Measurements from ENCODE around the gene LAMB1.

Gene LAMB1

DNA sequence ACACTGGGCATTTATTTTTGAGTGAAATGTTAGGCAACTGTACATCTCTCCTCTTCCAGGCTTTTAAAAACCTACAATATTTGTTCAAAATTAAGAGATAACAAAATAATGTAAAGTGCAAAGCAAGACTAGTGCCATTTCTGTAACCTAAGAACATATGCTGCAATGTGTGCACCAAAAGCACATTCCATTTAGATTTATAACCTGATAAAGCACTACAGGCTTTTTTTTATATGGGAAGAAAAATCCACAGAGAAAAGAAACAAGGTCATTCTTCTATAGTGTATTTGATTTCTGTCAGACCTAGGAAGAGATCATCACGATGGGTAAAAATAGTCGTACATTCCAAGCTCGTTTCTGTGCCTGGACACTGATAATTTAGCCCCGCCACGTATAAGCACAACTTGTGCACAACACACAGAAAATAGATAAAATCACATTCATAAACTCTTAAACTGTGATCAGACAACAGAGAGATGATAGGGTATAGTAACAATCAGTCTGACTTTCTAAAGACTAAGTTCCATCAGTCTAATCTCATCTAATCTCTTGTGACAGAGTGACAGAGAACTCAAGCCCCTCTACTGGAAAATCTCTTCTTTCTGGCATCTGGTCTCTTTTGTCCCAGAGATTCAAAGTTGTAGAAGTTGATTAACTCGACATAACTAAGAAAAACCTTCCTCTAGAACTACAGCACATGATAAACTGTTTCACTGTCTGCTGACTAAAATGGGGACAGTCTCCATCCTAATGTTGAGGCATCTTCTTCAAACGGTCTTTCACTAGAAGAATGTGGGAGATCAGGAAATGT lies 6.7 kb downstream of the LAMB1 start:
- no peak for DNase-seq

GRCh38 chr7:107995184-107996071 lies 7.5 kb downstream of the LAMB1 start:
- peak; percentile 34 for DNase-seq

DNA sequence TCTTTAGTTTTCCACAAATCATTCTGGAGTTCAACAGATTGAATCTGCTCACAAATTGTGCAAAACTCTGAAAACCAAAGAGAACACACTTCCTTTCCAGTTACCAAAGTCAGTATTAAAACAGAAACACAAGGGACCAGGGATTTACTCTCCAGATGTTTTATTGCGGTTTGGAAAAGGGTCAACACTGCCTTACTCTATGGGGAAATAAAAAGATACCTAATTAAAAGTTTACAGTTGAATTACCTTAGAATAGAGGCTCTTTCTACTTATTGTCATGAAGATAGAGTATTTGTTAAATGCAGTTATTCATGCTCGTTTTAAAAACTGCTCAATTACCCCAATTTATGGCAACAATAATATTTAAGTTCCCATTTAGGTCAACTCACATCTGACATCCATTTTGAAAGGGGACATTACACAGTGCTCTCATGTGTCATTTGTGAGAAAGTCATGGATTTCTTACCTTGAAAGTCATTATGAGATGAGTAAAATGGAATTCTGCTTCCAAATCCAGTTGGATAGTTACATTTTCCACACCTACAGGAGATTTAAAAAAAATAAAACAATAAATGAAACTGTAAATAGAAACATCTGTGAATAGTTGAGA lies 8.4 kb downstream of the LAMB1 start:
- DNase-seq, result no peak

- DNase-seq, result no peak
Observed at GRCh38 chr7:107993891-107994291, 9.1 kb downstream of the LAMB1 start.

- DNase-seq, result no peak
Observed at GRCh38 chr7:107989618-107990373, 13.2 kb downstream of the LAMB1 start.

DNA sequence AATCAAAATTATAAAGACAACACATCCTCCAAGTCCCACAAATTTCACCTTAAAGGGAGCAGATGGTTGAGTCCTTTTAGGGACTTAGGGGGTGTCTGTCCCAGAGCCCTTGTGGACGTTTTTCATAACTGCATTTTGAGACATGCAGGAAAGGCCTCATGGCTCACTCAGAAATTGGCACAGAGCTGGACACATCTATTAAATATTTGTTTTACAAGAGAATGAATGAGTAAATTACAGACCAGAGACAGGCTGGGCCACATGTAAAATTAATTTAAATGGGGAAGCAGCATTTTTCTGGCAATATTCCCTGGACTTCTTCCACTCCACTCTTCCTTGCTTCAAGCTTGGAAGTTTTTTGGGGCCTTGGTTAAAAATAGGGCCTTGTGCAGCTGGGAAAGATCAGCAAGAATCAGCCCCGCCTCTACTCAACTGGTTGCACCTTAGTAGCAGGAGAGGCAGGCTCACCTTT lies 20.0 kb downstream of the LAMB1 start:
- peak; percentile 75 for DNase-seq

DNA sequence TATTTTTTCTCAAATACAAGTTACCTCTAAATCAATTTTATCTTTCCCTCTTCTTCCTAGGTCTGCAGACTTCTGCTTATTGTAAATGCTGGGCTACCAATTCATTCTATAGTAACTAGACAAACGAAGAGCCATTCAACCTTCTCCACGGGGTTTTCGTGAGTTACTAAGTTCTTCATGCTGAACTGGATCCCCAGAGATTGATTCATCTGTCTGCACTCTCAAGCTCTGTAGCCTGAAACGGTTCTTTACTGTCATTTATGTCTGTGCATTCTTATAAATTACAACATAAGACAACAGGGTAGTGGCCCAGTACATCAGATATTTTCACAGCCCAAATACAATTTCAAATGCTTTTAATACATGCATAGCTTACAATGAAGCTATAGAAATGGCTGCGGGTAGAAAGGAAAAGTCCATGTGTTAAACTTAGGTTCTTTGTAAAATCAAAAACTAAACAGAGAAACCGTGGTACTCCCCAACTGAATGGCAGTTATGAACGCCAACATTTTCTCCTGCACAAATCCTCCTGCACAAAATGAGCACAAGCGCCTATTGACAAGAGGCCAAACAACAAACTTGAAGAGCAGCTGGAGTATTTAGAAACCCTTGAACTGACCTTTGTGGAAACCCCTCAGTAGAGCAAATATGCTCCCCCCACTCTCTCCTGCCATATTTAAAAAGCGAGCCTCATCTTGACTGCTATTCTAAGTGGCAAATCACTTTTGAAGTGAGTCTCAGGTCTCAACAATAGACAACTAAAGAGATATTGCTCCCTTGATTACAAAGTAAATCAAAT lies 20.7 kb downstream of the LAMB1 start:
- DNase-seq, result peak; percentile 92

- DNase-seq, result no peak
Observed at GRCh38 chr7:107981466-107981865, 21.5 kb downstream of the LAMB1 start.

- DNase-seq, result no peak
Observed at GRCh38 chr7:107980671-107981190, 22.2 kb downstream of the LAMB1 start.

DNA sequence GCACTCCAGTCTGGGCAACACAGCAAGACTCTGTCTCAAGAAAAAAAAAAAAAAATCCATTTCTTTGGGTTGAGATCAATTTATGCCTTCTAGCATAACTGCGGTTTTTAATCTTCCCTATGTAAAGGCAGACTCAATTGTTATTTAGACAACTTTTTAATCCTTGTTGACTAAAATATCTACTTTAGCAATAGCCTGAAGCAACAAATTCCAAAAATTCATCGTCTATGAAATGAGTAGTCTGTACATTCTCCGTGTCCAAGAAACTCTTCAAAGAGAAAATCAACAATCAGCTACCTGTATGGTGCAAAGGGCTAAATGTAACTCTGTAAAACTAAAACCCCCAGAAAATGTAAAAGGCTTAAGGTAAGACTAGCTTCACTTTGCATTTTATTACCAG lies 22.8 kb downstream of the LAMB1 start:
- no peak for DNase-seq

- DNase-seq, result no peak
Observed at GRCh38 chr7:107978815-107979408, 24.0 kb downstream of the LAMB1 start.

- DNase-seq, result no peak
Observed at GRCh38 chr7:107977048-107977447, 25.9 kb downstream of the LAMB1 start.

DNA sequence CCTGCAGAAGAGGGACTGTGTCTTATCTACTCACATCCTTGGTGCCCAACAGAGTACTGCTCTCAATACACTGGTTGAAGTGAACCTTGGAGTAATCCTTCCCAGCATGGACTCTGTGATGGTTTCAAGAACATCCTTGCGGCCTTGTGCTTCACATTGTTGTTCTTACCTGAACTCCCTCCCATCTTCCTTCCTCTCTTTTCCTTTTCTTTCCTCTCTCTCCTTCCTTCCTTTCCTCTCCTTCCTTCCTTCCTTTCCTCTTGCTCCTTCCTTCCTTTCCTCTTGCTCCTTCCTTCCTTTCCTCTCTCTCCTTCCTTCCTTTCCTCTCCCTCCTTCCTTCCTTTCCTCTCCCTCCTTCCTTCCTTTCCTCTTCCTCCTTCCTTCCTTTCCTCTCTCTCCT lies 26.3 kb downstream of the LAMB1 start:
- no peak for DNase-seq

DNA sequence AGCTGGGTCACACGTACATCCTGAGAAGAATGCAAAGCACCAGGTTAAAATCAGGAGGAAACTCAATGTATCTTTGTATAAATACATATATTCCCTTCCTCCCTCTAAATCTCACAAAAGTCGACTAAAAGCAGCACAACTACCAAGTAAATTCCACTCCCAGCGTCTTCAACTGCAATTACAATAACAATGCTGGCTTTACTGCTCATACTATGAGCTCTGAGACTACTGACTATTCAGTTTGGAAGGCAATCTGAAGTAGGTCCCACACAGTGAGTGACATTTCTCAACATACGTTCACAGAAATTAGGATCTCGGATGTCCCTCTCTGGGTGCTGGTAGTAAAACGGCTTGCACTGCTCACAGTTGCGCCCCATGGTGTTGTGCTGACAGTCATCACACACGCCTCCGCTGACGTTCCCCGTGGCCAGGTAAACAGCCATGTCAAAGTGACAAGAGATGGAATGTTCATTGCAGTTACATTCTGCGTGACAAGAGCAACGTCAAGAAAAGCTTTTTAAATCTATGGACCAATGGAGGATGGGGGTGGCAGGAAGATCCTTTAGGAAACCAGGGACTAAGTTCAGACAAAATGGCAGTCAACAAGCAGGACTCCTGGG lies 27.5 kb downstream of the LAMB1 start:
- DNase-seq, result no peak

GRCh38 chr7:107973861-107974260 lies 29.1 kb downstream of the LAMB1 start:
- DNase-seq, result no peak

- no peak for DNase-seq
Observed at GRCh38 chr7:107972941-107973376, 30.0 kb downstream of the LAMB1 start.

GRCh38 chr7:107972075-107972482 lies 30.9 kb downstream of the LAMB1 start:
- DNase-seq, result no peak

- no peak for DNase-seq
Observed at GRCh38 chr7:107971613-107972012, 31.3 kb downstream of the LAMB1 start.

- DNase-seq, result no peak
Observed at GRCh38 chr7:107971100-107971499, 31.9 kb downstream of the LAMB1 start.

DNA sequence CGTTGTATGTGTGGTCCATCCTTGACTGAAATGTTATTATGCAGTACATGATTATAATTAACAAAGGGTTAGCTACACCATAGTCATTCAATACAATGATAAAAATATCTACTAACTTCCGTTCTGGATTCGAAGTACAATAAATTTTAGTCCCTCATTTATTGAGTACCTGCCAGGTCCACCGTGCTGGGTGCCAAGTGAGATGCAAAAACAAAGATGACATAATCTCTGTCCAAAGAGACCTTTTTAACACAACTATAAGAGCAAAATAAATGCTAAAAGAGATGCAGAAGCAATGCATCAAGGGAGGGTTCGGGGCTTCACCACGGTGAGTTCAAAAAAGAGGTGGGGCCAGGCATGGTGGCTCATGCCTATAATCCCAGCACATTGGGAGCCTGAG lies 33.1 kb downstream of the LAMB1 start:
- DNase-seq, result no peak

- DNase-seq, result no peak
Observed at GRCh38 chr7:107968449-107968848, 34.5 kb downstream of the LAMB1 start.
